Measurements from ENCODE around the gene GPR62. TPM values are rescaled to one million over a fixed set of nuclear protein-coding genes. Genes with fewer than 3 reads are reported as not detected.
"Not testable (repeated sequence)": the region's sequence is repeated elsewhere in the genome, so short reads cannot be mapped to it uniquely, and the experiment has no call there.

GPR62 gene
- total and polyA plus RNA-seq, 9 donors, result 0.13 to 0.59 (median 0.50) TPM

- not testable (repeated sequence) for H3K4me3 ChIP-seq (ENCODE audit: low read length); H3K9me3 ChIP-seq (replicated peaks; ENCODE audit: control insufficient read depth, low read depth, low read length); DNase-seq; H3K27ac ChIP-seq (ENCODE audit: low read length); H3K27me3 ChIP-seq (ENCODE audit: control insufficient read depth, insufficient read depth, low read length)
- H3K4me1 ChIP-seq (ENCODE audit: control insufficient read depth, insufficient read depth, low read length), result peaks cover 22% of the 10 kb centered on the region
- peaks cover 37% of the 10 kb centered on the region for H3K36me3 ChIP-seq (ENCODE audit: control insufficient read depth, insufficient read depth, low read length)
- WGBS (ENCODE audit: insufficient coverage), result 83% methylated on average over 3 of the region's 13 CpGs
These were observed 38.5 kb downstream of the GPR62 start for GRCh38 chr3:51993657-51994056.

- Histone ChIP-seq H3K9me3 (replicated peaks; ENCODE audit: control insufficient read depth, low read depth, low read length) (no peaks in the 10 kb centered on the region), H3K27ac (ENCODE audit: low read length) (no peak overlapping the region), H3K36me3 (ENCODE audit: control insufficient read depth, insufficient read depth, low read length) (peaks cover 36% of the 10 kb centered on the region), H3K4me3 (ENCODE audit: low read length) (peak overlapping the region; percentile 95), H3K4me1 (ENCODE audit: control insufficient read depth, insufficient read depth, low read length) (peaks cover 16% of the 10 kb centered on the region), H3K27me3 (ENCODE audit: control insufficient read depth, insufficient read depth, low read length) (no peaks in the 10 kb centered on the region)
- WGBS (ENCODE audit: insufficient coverage), result no CpG with 5 or more reads among the region's 2 CpGs
- no peak for DNase-seq
These were observed 39.3 kb downstream of the GPR62 start for GRCh38 chr3:51994530-51994929.

- 0% methylated on average over 30 of the region's 40 CpGs for WGBS (ENCODE audit: insufficient coverage)
- peak; percentile 98 for DNase-seq
- peak within 1 kb of the TSS; percentile 91 for H3K27ac ChIP-seq (ENCODE audit: low read length)
- H3K4me3 ChIP-seq (ENCODE audit: low read length), result peak within 1 kb of the TSS; percentile 95
- peaks cover 34% of the 10 kb centered on the region for H3K36me3 ChIP-seq (ENCODE audit: control insufficient read depth, insufficient read depth, low read length)
- no peaks in the 10 kb centered on the region for H3K9me3 ChIP-seq (replicated peaks; ENCODE audit: control insufficient read depth, low read depth, low read length)
- peaks cover 14% of the 10 kb centered on the region for H3K4me1 ChIP-seq (ENCODE audit: control insufficient read depth, insufficient read depth, low read length)
- no peaks in the 10 kb centered on the region for H3K27me3 ChIP-seq (ENCODE audit: control insufficient read depth, insufficient read depth, low read length)
These were observed 40.4 kb downstream of the GPR62 start, which contains the start of gene RPL29 for GRCh38 chr3:51995346-51996163. TSS of gene RPL29 (minus strand) at chr3:51995895. CDS start at chr3:51995461, 434 bp downstream.

- H3K36me3 ChIP-seq (ENCODE audit: control insufficient read depth, insufficient read depth, low read length), result peaks cover 26% of the 10 kb centered on the region
- no peak for DNase-seq
- no peak overlapping the region for H3K4me3 ChIP-seq (ENCODE audit: low read length)
- no peaks in the 10 kb centered on the region for H3K27me3 ChIP-seq (ENCODE audit: control insufficient read depth, insufficient read depth, low read length)
- peaks cover 20% of the 10 kb centered on the region for H3K4me1 ChIP-seq (ENCODE audit: control insufficient read depth, insufficient read depth, low read length)
- H3K27ac ChIP-seq (ENCODE audit: low read length), result no peak overlapping the region
- 51% methylated on average over 2 of the region's 2 CpGs for WGBS (ENCODE audit: insufficient coverage)
- no peaks in the 10 kb centered on the region for H3K9me3 ChIP-seq (replicated peaks; ENCODE audit: control insufficient read depth, low read depth, low read length)
These were observed 42.0 kb downstream of the GPR62 start for GRCh38 chr3:51997172-51997571.

- Histone ChIP-seq H3K27me3 (ENCODE audit: control insufficient read depth, insufficient read depth, low read length) (no peaks in the 10 kb centered on the region), H3K27ac (ENCODE audit: low read length) (no peak overlapping the region), H3K36me3 (ENCODE audit: control insufficient read depth, insufficient read depth, low read length) (peaks cover 17% of the 10 kb centered on the region), H3K4me3 (ENCODE audit: low read length) (no peak overlapping the region), H3K4me1 (ENCODE audit: control insufficient read depth, insufficient read depth, low read length) (peaks cover 19% of the 10 kb centered on the region), H3K9me3 (replicated peaks; ENCODE audit: control insufficient read depth, low read depth, low read length) (no peaks in the 10 kb centered on the region)
- DNase-seq, result no peak
- WGBS (ENCODE audit: insufficient coverage), result 46% methylated on average over 5 of the region's 7 CpGs
These were observed 42.9 kb downstream of the GPR62 start for GRCh38 chr3:51997935-51998596.

GRCh38 chr3:51998774-51999173 is 43.6 kb downstream of the GPR62 start:
- no peaks in the 10 kb centered on the region for H3K9me3 ChIP-seq (replicated peaks; ENCODE audit: control insufficient read depth, low read depth, low read length)
- H3K27me3 ChIP-seq (ENCODE audit: control insufficient read depth, insufficient read depth, low read length), result no peaks in the 10 kb centered on the region
- no peak overlapping the region for H3K4me3 ChIP-seq (ENCODE audit: low read length)
- WGBS (ENCODE audit: insufficient coverage), result 62% methylated on average over 7 of the region's 7 CpGs
- H3K36me3 ChIP-seq (ENCODE audit: control insufficient read depth, insufficient read depth, low read length), result peaks cover 12% of the 10 kb centered on the region
- H3K27ac ChIP-seq (ENCODE audit: low read length), result no peak overlapping the region
- DNase-seq, result no peak
- H3K4me1 ChIP-seq (ENCODE audit: control insufficient read depth, insufficient read depth, low read length), result peaks cover 22% of the 10 kb centered on the region

GRCh38 chr3:51999846-52000245 is 44.7 kb downstream of the GPR62 start:
- H3K36me3 ChIP-seq (ENCODE audit: control insufficient read depth, insufficient read depth, low read length), result peaks cover 2% of the 10 kb centered on the region

GRCh38 chr3:52001443-52001974 is 46.3 kb downstream of the GPR62 start:
- WGBS (ENCODE audit: insufficient coverage), result 2% methylated on average over 15 of the region's 18 CpGs
- Histone ChIP-seq H3K4me3 (ENCODE audit: low read length) (no peak overlapping the region), H3K27ac (ENCODE audit: low read length) (no peak overlapping the region), H3K4me1 (ENCODE audit: control insufficient read depth, insufficient read depth, low read length) (peaks cover 38% of the 10 kb centered on the region), H3K27me3 (ENCODE audit: control insufficient read depth, insufficient read depth, low read length) (peaks cover 2% of the 10 kb centered on the region), H3K9me3 (replicated peaks; ENCODE audit: control insufficient read depth, low read depth, low read length) (no peaks in the 10 kb centered on the region), H3K36me3 (ENCODE audit: control insufficient read depth, insufficient read depth, low read length) (no peaks in the 10 kb centered on the region)
- DNase-seq, result peak; percentile 78

More at GRCh38 chr3:51999846-52000245, 44.7 kb downstream of the GPR62 start:
- H3K27me3 ChIP-seq (ENCODE audit: control insufficient read depth, insufficient read depth, low read length), result peaks cover 2% of the 10 kb centered on the region
- WGBS (ENCODE audit: insufficient coverage), result 90% methylated on average over 2 of the region's 2 CpGs
- no peak overlapping the region for H3K27ac ChIP-seq (ENCODE audit: low read length)
- H3K9me3 ChIP-seq (replicated peaks; ENCODE audit: control insufficient read depth, low read depth, low read length), result no peaks in the 10 kb centered on the region
- DNase-seq, result no peak
- no peak overlapping the region for H3K4me3 ChIP-seq (ENCODE audit: low read length)
- H3K4me1 ChIP-seq (ENCODE audit: control insufficient read depth, insufficient read depth, low read length), result peaks cover 23% of the 10 kb centered on the region

GRCh38 chr3:52002748-52003147 is 47.6 kb downstream of the GPR62 start:
- H3K36me3 ChIP-seq (ENCODE audit: control insufficient read depth, insufficient read depth, low read length), result no peaks in the 10 kb centered on the region
- no peak for DNase-seq
- peaks cover 42% of the 10 kb centered on the region for H3K4me1 ChIP-seq (ENCODE audit: control insufficient read depth, insufficient read depth, low read length)
- no peak overlapping the region for H3K27ac ChIP-seq (ENCODE audit: low read length)
- no peaks in the 10 kb centered on the region for H3K9me3 ChIP-seq (replicated peaks; ENCODE audit: control insufficient read depth, low read depth, low read length)
- H3K4me3 ChIP-seq (ENCODE audit: low read length), result no peak overlapping the region
- WGBS (ENCODE audit: insufficient coverage), result no CpG with 5 or more reads among the region's 6 CpGs
- H3K27me3 ChIP-seq (ENCODE audit: control insufficient read depth, insufficient read depth, low read length), result peaks cover 2% of the 10 kb centered on the region

GRCh38 chr3:52004163-52004787 is 49.1 kb downstream of the GPR62 start:
- 16% methylated on average over 10 of the region's 16 CpGs for WGBS (ENCODE audit: insufficient coverage)

More at GRCh38 chr3:52004163-52004787, 49.1 kb downstream of the GPR62 start:
- Histone ChIP-seq H3K4me1 (ENCODE audit: control insufficient read depth, insufficient read depth, low read length) (peaks cover 42% of the 10 kb centered on the region), H3K4me3 (ENCODE audit: low read length) (no peak overlapping the region), H3K27me3 (ENCODE audit: control insufficient read depth, insufficient read depth, low read length) (peaks cover 2% of the 10 kb centered on the region), H3K9me3 (replicated peaks; ENCODE audit: control insufficient read depth, low read depth, low read length) (no peaks in the 10 kb centered on the region), H3K27ac (ENCODE audit: low read length) (no peak overlapping the region), H3K36me3 (ENCODE audit: control insufficient read depth, insufficient read depth, low read length) (no peaks in the 10 kb centered on the region)
- DNase-seq, result peak; percentile 88

Data from muscle of leg (tissue), 11 donors.